Activated naive CD4-positive, alpha-beta T cell treated with anti-CD3 and anti-CD28 coated beads, Interleukin-2, amount 50 U/mL, for 24 hours (primary cell): ENCODE measurements around the gene DDO.
"Not testable (repeated sequence)": the region's sequence is repeated elsewhere in the genome, so short reads cannot be mapped to it uniquely, and the experiment has no call there.

ENCODE experiments used
- H3K27ac Mint-ChIP-seq: one replicate; pipeline ENCODE4 v1.8.0; 2021; ENCODE audit warnings: mild to moderate bottlenecking, mixed read lengths
- H3K27me3 Mint-ChIP-seq: one replicate; pipeline ENCODE4 v1.8.0; 2021; ENCODE audit warnings: mixed read lengths
- H3K36me3 Mint-ChIP-seq: one replicate; pipeline ENCODE4 v1.8.0; 2021; ENCODE audit warnings: mixed read lengths
- H3K4me1 Mint-ChIP-seq: one replicate; pipeline ENCODE4 v1.8.0; 2021; ENCODE audit warnings: mixed read lengths
- H3K4me3 Mint-ChIP-seq: one replicate; pipeline ENCODE4 v1.8.0; 2021; ENCODE audit warnings: mild to moderate bottlenecking, mixed read lengths
- H3K9me3 Mint-ChIP-seq: one replicate; pipeline ENCODE4 v1.8.0; 2021; ENCODE audit warnings: mixed read lengths

DDO gene

GRCh38 chr6:110415086-110415916, at the start of gene DDO:
Gene DDO (minus strand): TSS chr6:110415575. CDS start chr6:110413462, 2,113 bp downstream.
- Mint-ChIP-seq H3K4me1 (no peaks in the 10 kb centered on the region), H3K9me3 (no peaks in the 10 kb centered on the region), H3K36me3 (no peaks in the 10 kb centered on the region), H3K27ac (no peak within 1 kb of the TSS), H3K27me3 (peaks cover 8% of the 10 kb centered on the region), H3K4me3 (no peak within 1 kb of the TSS)

- Mint-ChIP-seq H3K4me3 (no peak overlapping the region), H3K4me1 (no peaks in the 10 kb centered on the region), H3K36me3 (peaks cover 6% of the 10 kb centered on the region), H3K27me3 (peaks cover 7% of the 10 kb centered on the region), H3K9me3 (peaks cover 12% of the 10 kb centered on the region), H3K27ac (no peak overlapping the region)
Measured at GRCh38 chr6:110462884-110463481, 47.6 kb upstream of the DDO start.

GRCh38 chr6:110461376-110461775, 46.0 kb upstream of the DDO start:
- H3K9me3 Mint-ChIP-seq, result peaks cover 12% of the 10 kb centered on the region
- peaks cover 6% of the 10 kb centered on the region for H3K36me3 Mint-ChIP-seq
- peaks cover 7% of the 10 kb centered on the region for H3K27me3 Mint-ChIP-seq
- H3K4me1 Mint-ChIP-seq, result no peaks in the 10 kb centered on the region
- no peak overlapping the region for H3K27ac Mint-ChIP-seq
- no peak overlapping the region for H3K4me3 Mint-ChIP-seq

- Mint-ChIP-seq H3K27me3 (peaks cover 8% of the 10 kb centered on the region), H3K4me1 (no peaks in the 10 kb centered on the region), H3K9me3 (peaks cover 8% of the 10 kb centered on the region), H3K36me3 (peaks cover 6% of the 10 kb centered on the region), H3K27ac (no peak overlapping the region), H3K4me3 (no peak overlapping the region)
Measured at GRCh38 chr6:110459137-110459536, 43.8 kb upstream of the DDO start.

- peaks cover 1% of the 10 kb centered on the region for H3K9me3 Mint-ChIP-seq
- no peak overlapping the region for H3K27ac Mint-ChIP-seq
- no peaks in the 10 kb centered on the region for H3K4me1 Mint-ChIP-seq
- H3K4me3 Mint-ChIP-seq, result no peak overlapping the region
- peaks cover 4% of the 10 kb centered on the region for H3K27me3 Mint-ChIP-seq
- H3K36me3 Mint-ChIP-seq, result peaks cover under 1% of the 10 kb centered on the region
Measured at GRCh38 chr6:110458476-110458875, 43.1 kb upstream of the DDO start.

- H3K4me3 Mint-ChIP-seq, H3K27me3 Mint-ChIP-seq, H3K9me3 Mint-ChIP-seq, H3K36me3 Mint-ChIP-seq, H3K27ac Mint-ChIP-seq, H3K4me1 Mint-ChIP-seq: not testable (repeated sequence)
Measured at GRCh38 chr6:110457567-110458175, 42.3 kb upstream of the DDO start.

- Mint-ChIP-seq H3K4me1 (no peaks in the 10 kb centered on the region), H3K27ac (no peak overlapping the region), H3K4me3 (no peak overlapping the region), H3K27me3 (peaks cover 6% of the 10 kb centered on the region), H3K36me3 (no peaks in the 10 kb centered on the region), H3K9me3 (no peaks in the 10 kb centered on the region)
Measured at GRCh38 chr6:110456694-110457093, 41.3 kb upstream of the DDO start.

GRCh38 chr6:110449541-110449895, 34.1 kb upstream of the DDO start:
- H3K27me3 Mint-ChIP-seq, result peaks cover 8% of the 10 kb centered on the region
- no peak overlapping the region for H3K27ac Mint-ChIP-seq
- H3K4me1 Mint-ChIP-seq, result no peaks in the 10 kb centered on the region
- H3K36me3 Mint-ChIP-seq, result no peaks in the 10 kb centered on the region
- H3K9me3 Mint-ChIP-seq, result no peaks in the 10 kb centered on the region
- no peak overlapping the region for H3K4me3 Mint-ChIP-seq

- Mint-ChIP-seq H3K9me3 (no peaks in the 10 kb centered on the region), H3K27me3 (peaks cover 8% of the 10 kb centered on the region), H3K36me3 (no peaks in the 10 kb centered on the region), H3K4me1 (no peaks in the 10 kb centered on the region), H3K4me3 (no peak overlapping the region), H3K27ac (no peak overlapping the region)
Measured at GRCh38 chr6:110448846-110449540, 33.6 kb upstream of the DDO start.

GRCh38 chr6:110447761-110448160, 32.4 kb upstream of the DDO start:
- no peaks in the 10 kb centered on the region for H3K9me3 Mint-ChIP-seq
- H3K4me1 Mint-ChIP-seq, result no peaks in the 10 kb centered on the region
- no peak overlapping the region for H3K4me3 Mint-ChIP-seq
- H3K27me3 Mint-ChIP-seq, result peaks cover 6% of the 10 kb centered on the region
- H3K36me3 Mint-ChIP-seq, result no peaks in the 10 kb centered on the region
- H3K27ac Mint-ChIP-seq, result no peak overlapping the region

- Mint-ChIP-seq H3K27ac (no peak overlapping the region), H3K9me3 (no peaks in the 10 kb centered on the region), H3K4me1 (no peaks in the 10 kb centered on the region), H3K27me3 (peaks cover 8% of the 10 kb centered on the region), H3K36me3 (no peaks in the 10 kb centered on the region), H3K4me3 (no peak overlapping the region)
Measured at GRCh38 chr6:110446405-110446804, 31.0 kb upstream of the DDO start.

- no peak overlapping the region for H3K27ac Mint-ChIP-seq
- no peak overlapping the region for H3K4me3 Mint-ChIP-seq
- no peaks in the 10 kb centered on the region for H3K4me1 Mint-ChIP-seq
- H3K36me3 Mint-ChIP-seq, result no peaks in the 10 kb centered on the region
- H3K27me3 Mint-ChIP-seq, result peaks cover 9% of the 10 kb centered on the region
- no peaks in the 10 kb centered on the region for H3K9me3 Mint-ChIP-seq
Measured at GRCh38 chr6:110440026-110440425, 24.7 kb upstream of the DDO start.

GRCh38 chr6:110439356-110439755, 24.0 kb upstream of the DDO start:
- no peak overlapping the region for H3K27ac Mint-ChIP-seq
- no peaks in the 10 kb centered on the region for H3K9me3 Mint-ChIP-seq
- no peaks in the 10 kb centered on the region for H3K36me3 Mint-ChIP-seq
- no peaks in the 10 kb centered on the region for H3K4me1 Mint-ChIP-seq
- H3K27me3 Mint-ChIP-seq, result peaks cover 9% of the 10 kb centered on the region
- no peak overlapping the region for H3K4me3 Mint-ChIP-seq

GRCh38 chr6:110434961-110435602, 19.7 kb upstream of the DDO start:
- no peaks in the 10 kb centered on the region for H3K36me3 Mint-ChIP-seq
- no peaks in the 10 kb centered on the region for H3K4me1 Mint-ChIP-seq
- peaks cover 4% of the 10 kb centered on the region for H3K27me3 Mint-ChIP-seq
- H3K27ac Mint-ChIP-seq, result no peak overlapping the region
- no peaks in the 10 kb centered on the region for H3K9me3 Mint-ChIP-seq
- no peak overlapping the region for H3K4me3 Mint-ChIP-seq

GRCh38 chr6:110432285-110432900, 17.0 kb upstream of the DDO start:
- Mint-ChIP-seq H3K27ac (no peak overlapping the region), H3K36me3 (no peaks in the 10 kb centered on the region), H3K4me3 (no peak overlapping the region), H3K27me3 (no peaks in the 10 kb centered on the region), H3K4me1 (no peaks in the 10 kb centered on the region), H3K9me3 (no peaks in the 10 kb centered on the region)
